ENCODE data around the gene MMP28.

Gene MMP28

DNA sequence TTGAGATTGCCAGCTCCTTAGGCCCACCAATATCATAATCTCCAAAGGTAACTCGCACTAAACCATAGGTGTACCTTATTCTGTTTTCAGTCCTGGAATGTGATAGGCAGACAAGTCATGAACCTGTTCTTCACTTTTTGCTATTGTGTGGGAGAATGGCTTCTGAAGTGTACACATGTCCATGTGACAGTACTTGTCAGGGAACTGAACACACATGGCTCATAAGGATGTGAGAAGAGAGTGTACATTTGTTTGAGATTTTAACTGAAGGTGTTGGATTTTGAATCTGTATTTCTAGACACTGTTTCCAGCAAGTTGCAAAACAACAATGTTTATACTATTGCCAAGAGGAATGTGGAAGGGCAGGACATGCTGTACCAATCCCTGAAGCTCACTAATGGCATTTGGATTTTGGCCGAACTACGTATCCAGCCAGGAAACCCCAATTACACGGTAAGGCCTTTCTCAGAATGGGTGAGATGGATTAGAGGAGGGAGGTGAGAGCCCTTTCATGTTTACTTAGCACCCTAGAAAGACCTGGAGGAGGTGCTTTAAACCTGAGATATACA, 78.5 kb downstream of the MMP28 start:
- DNase-seq = no peak

DNA sequence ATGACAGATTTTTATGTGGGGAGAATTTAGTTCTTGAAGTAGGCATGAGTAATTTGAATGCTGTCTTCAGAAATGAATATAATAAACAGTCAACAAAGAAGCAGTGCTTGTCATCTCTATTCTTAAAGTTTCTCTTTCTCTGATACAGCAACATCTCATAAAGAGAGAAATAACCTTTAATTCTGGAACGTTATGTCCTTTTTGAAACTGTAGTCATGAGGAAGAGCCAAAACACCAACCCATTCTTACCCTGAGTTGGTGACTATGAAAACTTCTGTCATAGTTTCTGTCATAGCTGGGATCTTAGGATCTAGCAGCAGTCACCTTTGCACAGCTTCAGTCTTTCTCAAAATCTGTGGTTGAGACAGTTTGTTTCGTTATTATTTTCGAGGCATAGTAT, 79.3 kb downstream of the MMP28 start:
- no peak for DNase-seq
